Ovary (tissue), 3 donors: ENCODE measurements around the gene CTXN3.

ENCODE experiments used
- EP300 ChIP-seq: sonication (generic); formaldehyde crosslinking; IDR thresholded peaks from one replicate; pipeline ENCODE4 v1.6.1; 2017; ENCODE audit warnings: antibody characterized with exemption
- POLR2A ChIP-seq: fragments of 450-650 bp; IDR thresholded peaks from one replicate; pipeline ENCODE4 v1.6.1; 2017; ENCODE audit warnings: antibody characterized with exemption, mild to moderate bottlenecking, moderate library complexity
- TF ChIP-seq, protein P1 (sequence below), 3 donors: fragments of 450-650 bp in 2 of 3; fragments of 200-600 bp in 1 of 3; IDR thresholded peaks; one replicate each; pipeline versions ENCODE4 v1.5.1 to v1.8.0; 2016 to 2022; ENCODE audit warnings: antibody characterized with exemption in 3 of 3, mild to moderate bottlenecking in 1 of 3
- donor health status: DM: no; HTN: no; CAD: no.

DNA sequence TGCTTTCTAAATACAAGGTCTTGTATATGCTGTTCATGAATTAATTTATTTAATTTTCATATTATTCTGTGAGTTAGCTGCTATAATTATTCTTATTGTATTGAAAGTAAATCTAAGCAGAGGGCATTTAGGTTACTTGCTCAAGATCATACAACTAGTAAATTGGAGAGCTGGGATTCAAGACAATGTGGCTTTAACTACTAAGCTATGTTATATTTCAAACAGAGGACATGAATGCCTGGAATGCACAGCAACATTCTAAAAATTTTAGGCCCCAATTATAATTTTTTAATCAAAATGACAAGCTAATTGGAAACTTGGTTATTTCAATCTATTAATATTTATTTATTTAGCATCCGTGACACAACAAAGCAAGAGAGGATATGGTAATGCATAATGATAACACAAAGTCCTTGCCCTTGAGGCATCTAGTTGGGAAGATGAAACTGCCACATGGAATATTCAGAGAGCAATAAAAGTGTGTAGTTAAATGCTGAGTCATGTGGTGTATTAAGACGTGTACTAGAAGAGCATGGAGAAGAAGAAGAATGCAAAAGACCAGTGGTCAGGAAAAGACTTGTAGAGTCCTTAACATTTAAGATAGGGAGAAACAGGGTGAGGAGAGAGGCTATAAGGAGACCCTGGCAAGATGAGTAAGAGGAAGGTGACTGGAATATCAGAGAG lies 24.4 kb downstream of the CTXN3 start:
- TF ChIP-seq, protein P1, sequence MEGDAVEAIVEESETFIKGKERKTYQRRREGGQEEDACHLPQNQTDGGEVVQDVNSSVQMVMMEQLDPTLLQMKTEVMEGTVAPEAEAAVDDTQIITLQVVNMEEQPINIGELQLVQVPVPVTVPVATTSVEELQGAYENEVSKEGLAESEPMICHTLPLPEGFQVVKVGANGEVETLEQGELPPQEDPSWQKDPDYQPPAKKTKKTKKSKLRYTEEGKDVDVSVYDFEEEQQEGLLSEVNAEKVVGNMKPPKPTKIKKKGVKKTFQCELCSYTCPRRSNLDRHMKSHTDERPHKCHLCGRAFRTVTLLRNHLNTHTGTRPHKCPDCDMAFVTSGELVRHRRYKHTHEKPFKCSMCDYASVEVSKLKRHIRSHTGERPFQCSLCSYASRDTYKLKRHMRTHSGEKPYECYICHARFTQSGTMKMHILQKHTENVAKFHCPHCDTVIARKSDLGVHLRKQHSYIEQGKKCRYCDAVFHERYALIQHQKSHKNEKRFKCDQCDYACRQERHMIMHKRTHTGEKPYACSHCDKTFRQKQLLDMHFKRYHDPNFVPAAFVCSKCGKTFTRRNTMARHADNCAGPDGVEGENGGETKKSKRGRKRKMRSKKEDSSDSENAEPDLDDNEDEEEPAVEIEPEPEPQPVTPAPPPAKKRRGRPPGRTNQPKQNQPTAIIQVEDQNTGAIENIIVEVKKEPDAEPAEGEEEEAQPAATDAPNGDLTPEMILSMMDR (IDR thresholded peaks at IDR 0.05): no peak
- TF ChIP-seq POLR2A (no peak), EP300 (no peak)
